Upper lobe of right lung (tissue), 1 donor: ENCODE data around the gene BCOR. TPM values are rescaled to one million over a fixed set of nuclear protein-coding genes. Genes with fewer than 3 reads are reported as not detected.

Experiments
- ATAC-seq: fragments of 200-7000 bp; cut with Tn5 transposase; one replicate; pipeline ENCODE4 v1.9.1; 2020; ENCODE audit warnings: mild to moderate bottlenecking, moderate library complexity
- DNase-seq: peaks from one replicate; pipeline ENCODE4 v3.0.0-alpha.2; 2020
- H3K27ac ChIP-seq: fragments of 200-600 bp; one replicate; pipeline ENCODE4 v1.8.0; 2022
- H3K27me3 ChIP-seq: fragments of 200-600 bp; one replicate; pipeline ENCODE4 v1.8.0; 2022; ENCODE audit warnings: mild to moderate bottlenecking
- H3K36me3 ChIP-seq: fragments of 200-600 bp; one replicate; pipeline ENCODE4 v1.8.0; 2022
- H3K4me1 ChIP-seq: fragments of 200-600 bp; one replicate; pipeline ENCODE4 v1.8.0; 2022
- H3K4me3 ChIP-seq: fragments of 200-600 bp; one replicate; pipeline ENCODE4 v1.8.0; 2022; ENCODE audit warnings: mild to moderate bottlenecking
- H3K9me3 ChIP-seq: fragments of 200-600 bp; one replicate; pipeline ENCODE4 v1.8.0; 2022
- CTCF ChIP-seq: fragments of 200-600 bp; IDR thresholded peaks from one replicate; pipeline ENCODE4 v1.8.0; 2022; ENCODE audit warnings: antibody characterized with exemption
- intact Hi-C: fragments of 100-400 bp; cut with DNase I; formaldehyde crosslinking; loops from one replicate; pipeline ENCODE4 v1.11.0; 2022
- total RNA-seq: library from RNA; stranded (reverse); fragmentation: NEBNext Ultra II Directional; extraction: Animal tissue kit (Norgen Biotek cat#: 25700); gene quantifications from one replicate; pipeline ENCODE4 v1.2.1, GENCODE V29; 2021
- donor health status: DM: no; HTN: yes; CAD: no; lungs with severe emphysema.

The BCOR gene
- total RNA-seq, 1 donor from 2014 or later: 26.1 TPM

DNA sequence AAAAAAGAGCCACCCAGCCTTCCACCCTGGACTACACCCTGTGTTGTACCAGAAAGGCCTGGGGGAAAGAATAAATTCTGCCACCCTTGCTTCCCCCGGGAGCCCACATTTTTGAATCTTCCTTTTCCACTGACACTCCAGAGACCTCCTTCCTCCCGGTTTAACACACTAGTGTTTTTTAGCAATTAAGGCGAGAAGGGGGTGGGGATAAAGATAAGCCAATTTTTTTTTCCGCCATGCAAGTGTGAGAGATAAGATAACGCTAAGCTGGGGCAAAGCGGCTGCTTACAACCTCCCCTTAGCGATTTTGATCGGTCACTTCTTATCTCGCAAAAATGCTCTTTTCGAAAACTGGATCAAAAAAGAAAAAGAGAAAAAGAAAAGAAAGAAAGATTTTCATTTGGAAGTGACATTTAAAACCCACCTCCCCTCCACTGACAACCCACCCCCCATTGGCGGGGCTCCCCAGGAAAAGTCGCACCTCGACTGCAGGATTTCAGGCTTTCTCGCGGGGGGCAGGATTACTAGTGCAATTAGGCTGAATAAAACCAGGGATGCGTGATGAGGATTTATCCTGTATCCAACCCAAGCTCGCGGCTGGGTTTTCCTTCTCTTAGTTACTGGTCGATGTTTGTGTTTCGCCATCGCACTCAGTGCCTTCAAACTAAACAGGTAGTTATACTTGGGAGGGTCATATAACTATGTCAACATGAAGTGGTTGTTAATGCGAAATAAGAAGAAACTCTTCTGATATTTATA, 6.0 kb upstream of the BCOR start:
- TF ChIP-seq CTCF: no peak
- peaks cover 17% of the 10 kb centered on the region for H3K4me1 ChIP-seq
- DNase-seq: no peak
- intact Hi-C loops: loop anchor here (10.0 kb wide), 1 partner anchor 51 kb away; no protein-coding TSS in a partner anchor
- no peaks in the 10 kb centered on the region for H3K27me3 ChIP-seq
- no peaks in the 10 kb centered on the region for H3K9me3 ChIP-seq
- no peak overlapping the region for H3K4me3 ChIP-seq
- ATAC-seq: no peak
- H3K27ac ChIP-seq: no peak overlapping the region
- H3K36me3 ChIP-seq: no peaks in the 10 kb centered on the region

GRCh38 chrX:40102393-40103381, 4.9 kb upstream of the BCOR start:
- peaks cover 7% of the 10 kb centered on the region for H3K4me1 ChIP-seq

DNA sequence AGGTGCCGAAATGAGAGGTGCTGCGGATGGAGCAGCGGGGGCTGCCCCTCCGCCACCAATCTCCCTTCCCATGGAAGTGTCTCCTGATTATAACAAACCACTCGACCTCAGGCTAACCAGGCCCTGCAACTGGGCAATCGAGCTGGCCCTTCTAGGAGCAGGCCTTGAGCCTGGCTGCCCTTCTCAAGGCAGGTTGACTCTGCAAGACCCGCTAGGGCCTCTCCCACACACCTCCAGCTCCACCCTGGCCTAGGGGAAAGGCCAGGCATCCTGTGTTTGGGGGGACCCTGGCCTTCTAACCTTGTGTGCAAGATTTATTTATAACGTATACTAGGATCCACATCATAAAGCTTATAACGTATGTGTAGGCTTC, 3.7 kb upstream of the BCOR start:
- no peak for TF ChIP-seq CTCF
- no peak overlapping the region for H3K4me3 ChIP-seq
- H3K27me3 ChIP-seq: no peaks in the 10 kb centered on the region
- ATAC-seq (no peak), DNase-seq (no peak)
- H3K4me1 ChIP-seq: peaks cover 5% of the 10 kb centered on the region
- no peak overlapping the region for H3K27ac ChIP-seq
- H3K36me3 ChIP-seq: no peaks in the 10 kb centered on the region
- no peaks in the 10 kb centered on the region for H3K9me3 ChIP-seq
- intact Hi-C loops: loop anchor here (10.0 kb wide), 1 partner anchor 53 kb away; no protein-coding TSS in a partner anchor

More at GRCh38 chrX:40102393-40103381, 4.9 kb upstream of the BCOR start:
- intact Hi-C loops: loop anchor here (10.0 kb wide), 1 partner anchor 52 kb away; no protein-coding TSS in a partner anchor
- Histone ChIP-seq H3K4me3 (no peak overlapping the region), H3K36me3 (no peaks in the 10 kb centered on the region), H3K27me3 (no peaks in the 10 kb centered on the region), H3K27ac (no peak overlapping the region), H3K9me3 (no peaks in the 10 kb centered on the region)
- DNase-seq (peak; percentile 64), ATAC-seq (no peak)
- no peak for TF ChIP-seq CTCF

GRCh38 chrX:40100537-40101429, 3.0 kb upstream of the BCOR start:
- intact Hi-C loops: loop anchor here (10.0 kb wide), 1 partner anchor 54 kb away; no protein-coding TSS in a partner anchor

More at GRCh38 chrX:40100537-40101429, 3.0 kb upstream of the BCOR start:
- Histone ChIP-seq H3K4me1 (peaks cover 5% of the 10 kb centered on the region), H3K4me3 (no peak overlapping the region), H3K36me3 (no peaks in the 10 kb centered on the region), H3K27me3 (no peaks in the 10 kb centered on the region), H3K27ac (no peak overlapping the region), H3K9me3 (no peaks in the 10 kb centered on the region)
- no peak for TF ChIP-seq CTCF
- ATAC-seq (no peak), DNase-seq (no peak)
